HepG2 (cell line): ENCODE measurements around the gene HMCN2.

Experiments
- EEA1 ChIP-seq: sonication (generic); formaldehyde crosslinking; IDR thresholded peaks from 2 replicates; pipeline ENCODE4 v1.5.1; 2020; ENCODE audit warnings: mild to moderate bottlenecking, missing genetic modification reagents, borderline replicate concordance
- ESRRA ChIP-seq: sonication (generic); formaldehyde crosslinking; IDR thresholded peaks from 2 replicates; pipeline ENCODE4 v1.5.1; 2020; ENCODE audit warnings: mild to moderate bottlenecking, low read depth, missing genetic modification reagents
- EZH2 ChIP-seq: conservative IDR thresholded peaks from 2 replicates; pipeline ENCODE4 v1.6.1; 2012; ENCODE audit warnings: mild to moderate bottlenecking, low read depth, low read length, moderate library complexity
- MAZ ChIP-seq, 2 experiments: sonication (generic) in 1 of 2; formaldehyde crosslinking in 1 of 2; IDR thresholded peaks; 2 replicates each; pipeline versions ENCODE4 v1.5.0 to v1.6.1; 2012 to 2020; ENCODE audit warnings: low read depth in 2 of 2, mild to moderate bottlenecking in 2 of 2, borderline replicate concordance in 1 of 2, improper control_type of control experiment in 1 of 2, low read length in 1 of 2, missing genetic modification reagents in 1 of 2, moderate library complexity in 1 of 2
- MED1 ChIP-seq: sonication (generic); formaldehyde crosslinking; IDR thresholded peaks from 2 replicates; pipeline ENCODE4 v1.4.0; 2020; ENCODE audit warnings: missing genetic modification reagents
- MYC ChIP-seq: sonication (generic); formaldehyde crosslinking; IDR thresholded peaks from 2 replicates; pipeline ENCODE4 v1.9.0; 2021; ENCODE audit warnings: missing genetic modification reagents, borderline replicate concordance
- NFE2L2 ChIP-seq: fragments of 150-350 bp; IDR thresholded peaks from 2 replicates; pipeline ENCODE4 v1.6.1; 2014; ENCODE audit warnings: low read length
- POLR2A ChIP-seq, 2 experiments: IDR thresholded peaks; 2 replicates each; pipeline ENCODE4 v1.6.1; 2011; ENCODE audit warnings: low read depth in 2 of 2, low read length in 2 of 2, mild to moderate bottlenecking in 1 of 2, moderate library complexity in 1 of 2; ENCODE audit not compliant: insufficient read depth in 1 of 2
- SIN3B ChIP-seq: fragments of 150-350 bp; IDR thresholded peaks from 2 replicates; pipeline ENCODE4 v1.6.1; 2014; ENCODE audit warnings: low read length
- ZNF589 ChIP-seq: sonication (generic); formaldehyde crosslinking; conservative IDR thresholded peaks from 2 replicates; pipeline ENCODE4 v1.8.0; 2022; ENCODE audit warnings: mild to moderate bottlenecking, moderate library complexity, missing genetic modification reagents
- TF ChIP-seq, protein P1 (sequence below): sonication (generic); formaldehyde crosslinking; IDR thresholded peaks from 2 replicates; pipeline ENCODE4 v1.5.1; 2020; ENCODE audit warnings: mild to moderate bottlenecking, missing genetic modification reagents, moderate library complexity
- TF ChIP-seq, protein P2 (sequence below): sonication (generic); formaldehyde crosslinking; conservative IDR thresholded peaks from 2 replicates; pipeline ENCODE4 v1.4.0; 2020; ENCODE audit warnings: missing genetic modification reagents

- TF ChIP-seq SIN3B (no peak), MAZ (IDR thresholded peaks at IDR 0.05; ENCODE audit: borderline replicate concordance, low read depth, low read length) (no peak), MAZ (CRISPR knock-in tag; IDR thresholded peaks at IDR 0.05; ENCODE audit: low read depth) (no peak), NFE2L2 (no peak), ZNF589 (CRISPR knock-in tag) (no peak), MYC (no peak), EEA1 (CRISPR knock-in tag) (no peak), EZH2 (no peak), MED1 (CRISPR knock-in tag) (no peak), ESRRA (CRISPR knock-in tag) (no peak), POLR2A (IDR thresholded peaks at IDR 0.05; ENCODE audit: insufficient read depth in 1 of 2, low read depth in 2 of 2, low read length in 2 of 2) (no peak)
- TF ChIP-seq, protein P1, sequence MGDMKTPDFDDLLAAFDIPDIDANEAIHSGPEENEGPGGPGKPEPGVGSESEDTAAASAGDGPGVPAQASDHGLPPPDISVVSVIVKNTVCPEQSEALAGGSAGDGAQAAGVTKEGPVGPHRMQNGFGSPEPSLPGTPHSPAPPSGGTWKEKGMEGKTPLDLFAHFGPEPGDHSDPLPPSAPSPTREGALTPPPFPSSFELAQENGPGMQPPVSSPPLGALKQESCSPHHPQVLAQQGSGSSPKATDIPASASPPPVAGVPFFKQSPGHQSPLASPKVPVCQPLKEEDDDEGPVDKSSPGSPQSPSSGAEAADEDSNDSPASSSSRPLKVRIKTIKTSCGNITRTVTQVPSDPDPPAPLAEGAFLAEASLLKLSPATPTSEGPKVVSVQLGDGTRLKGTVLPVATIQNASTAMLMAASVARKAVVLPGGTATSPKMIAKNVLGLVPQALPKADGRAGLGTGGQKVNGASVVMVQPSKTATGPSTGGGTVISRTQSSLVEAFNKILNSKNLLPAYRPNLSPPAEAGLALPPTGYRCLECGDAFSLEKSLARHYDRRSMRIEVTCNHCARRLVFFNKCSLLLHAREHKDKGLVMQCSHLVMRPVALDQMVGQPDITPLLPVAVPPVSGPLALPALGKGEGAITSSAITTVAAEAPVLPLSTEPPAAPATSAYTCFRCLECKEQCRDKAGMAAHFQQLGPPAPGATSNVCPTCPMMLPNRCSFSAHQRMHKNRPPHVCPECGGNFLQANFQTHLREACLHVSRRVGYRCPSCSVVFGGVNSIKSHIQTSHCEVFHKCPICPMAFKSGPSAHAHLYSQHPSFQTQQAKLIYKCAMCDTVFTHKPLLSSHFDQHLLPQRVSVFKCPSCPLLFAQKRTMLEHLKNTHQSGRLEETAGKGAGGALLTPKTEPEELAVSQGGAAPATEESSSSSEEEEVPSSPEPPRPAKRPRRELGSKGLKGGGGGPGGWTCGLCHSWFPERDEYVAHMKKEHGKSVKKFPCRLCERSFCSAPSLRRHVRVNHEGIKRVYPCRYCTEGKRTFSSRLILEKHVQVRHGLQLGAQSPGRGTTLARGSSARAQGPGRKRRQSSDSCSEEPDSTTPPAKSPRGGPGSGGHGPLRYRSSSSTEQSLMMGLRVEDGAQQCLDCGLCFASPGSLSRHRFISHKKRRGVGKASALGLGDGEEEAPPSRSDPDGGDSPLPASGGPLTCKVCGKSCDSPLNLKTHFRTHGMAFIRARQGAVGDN (CRISPR knock-in tag) = no peak
- TF ChIP-seq, protein P2, sequence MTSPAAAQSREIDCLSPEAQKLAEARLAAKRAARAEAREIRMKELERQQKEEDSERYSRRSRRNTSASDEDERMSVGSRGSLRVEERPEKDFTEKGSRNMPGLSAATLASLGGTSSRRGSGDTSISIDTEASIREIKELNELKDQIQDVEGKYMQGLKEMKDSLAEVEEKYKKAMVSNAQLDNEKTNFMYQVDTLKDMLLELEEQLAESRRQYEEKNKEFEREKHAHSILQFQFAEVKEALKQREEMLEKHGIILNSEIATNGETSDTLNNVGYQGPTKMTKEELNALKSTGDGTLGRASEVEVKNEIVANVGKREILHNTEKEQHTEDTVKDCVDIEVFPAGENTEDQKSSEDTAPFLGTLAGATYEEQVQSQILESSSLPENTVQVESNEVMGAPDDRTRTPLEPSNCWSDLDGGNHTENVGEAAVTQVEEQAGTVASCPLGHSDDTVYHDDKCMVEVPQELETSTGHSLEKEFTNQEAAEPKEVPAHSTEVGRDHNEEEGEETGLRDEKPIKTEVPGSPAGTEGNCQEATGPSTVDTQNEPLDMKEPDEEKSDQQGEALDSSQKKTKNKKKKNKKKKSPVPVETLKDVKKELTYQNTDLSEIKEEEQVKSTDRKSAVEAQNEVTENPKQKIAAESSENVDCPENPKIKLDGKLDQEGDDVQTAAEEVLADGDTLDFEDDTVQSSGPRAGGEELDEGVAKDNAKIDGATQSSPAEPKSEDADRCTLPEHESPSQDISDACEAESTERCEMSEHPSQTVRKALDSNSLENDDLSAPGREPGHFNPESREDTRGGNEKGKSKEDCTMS (CRISPR knock-in tag) = no peak
Measured at GRCh38 chr9:130477564-130477963, 212.0 kb downstream of the HMCN2 start.
